PC-9 (cell line): ENCODE measurements around the gene COL25A1.

Experiments used
- EZH2 ChIP-seq: fragments of 200-600 bp; sonication (generic); IDR thresholded peaks from 2 replicates; pipeline ENCODE4 v1.8.0; 2017; ENCODE audit warnings: antibody characterized with exemption, low read depth
- TF ChIP-seq, protein P1 (sequence below): fragments of 200-600 bp; sonication (generic); conservative IDR thresholded peaks from 2 replicates; pipeline ENCODE4 v1.6.1; 2017; ENCODE audit warnings: mixed run types, antibody characterized with exemption, mild to moderate bottlenecking, moderate library complexity

DNA sequence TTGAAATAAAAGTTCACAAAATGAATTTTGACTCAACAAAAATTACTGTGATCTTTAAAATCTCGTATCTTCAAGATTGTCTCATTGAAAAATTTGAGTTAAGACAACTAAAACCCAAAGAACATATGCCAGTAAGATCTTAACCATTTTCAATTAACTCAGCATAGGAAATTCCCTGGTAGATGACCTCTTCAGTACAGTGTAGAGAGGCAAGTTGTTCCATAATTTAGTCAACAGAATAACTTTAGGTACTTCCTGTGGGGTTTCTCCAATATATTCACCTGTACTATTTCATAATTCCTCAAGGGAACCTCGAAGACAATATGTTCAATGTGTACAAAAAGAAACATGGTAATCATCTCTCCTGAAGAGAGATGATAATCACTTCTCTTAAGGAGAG is 145.3 kb downstream of the COL25A1 start:
- TF ChIP-seq, protein P1, sequence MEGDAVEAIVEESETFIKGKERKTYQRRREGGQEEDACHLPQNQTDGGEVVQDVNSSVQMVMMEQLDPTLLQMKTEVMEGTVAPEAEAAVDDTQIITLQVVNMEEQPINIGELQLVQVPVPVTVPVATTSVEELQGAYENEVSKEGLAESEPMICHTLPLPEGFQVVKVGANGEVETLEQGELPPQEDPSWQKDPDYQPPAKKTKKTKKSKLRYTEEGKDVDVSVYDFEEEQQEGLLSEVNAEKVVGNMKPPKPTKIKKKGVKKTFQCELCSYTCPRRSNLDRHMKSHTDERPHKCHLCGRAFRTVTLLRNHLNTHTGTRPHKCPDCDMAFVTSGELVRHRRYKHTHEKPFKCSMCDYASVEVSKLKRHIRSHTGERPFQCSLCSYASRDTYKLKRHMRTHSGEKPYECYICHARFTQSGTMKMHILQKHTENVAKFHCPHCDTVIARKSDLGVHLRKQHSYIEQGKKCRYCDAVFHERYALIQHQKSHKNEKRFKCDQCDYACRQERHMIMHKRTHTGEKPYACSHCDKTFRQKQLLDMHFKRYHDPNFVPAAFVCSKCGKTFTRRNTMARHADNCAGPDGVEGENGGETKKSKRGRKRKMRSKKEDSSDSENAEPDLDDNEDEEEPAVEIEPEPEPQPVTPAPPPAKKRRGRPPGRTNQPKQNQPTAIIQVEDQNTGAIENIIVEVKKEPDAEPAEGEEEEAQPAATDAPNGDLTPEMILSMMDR = no peak
- no peak for TF ChIP-seq EZH2
